Panc1 (cell line): ENCODE measurements around the gene ZNF580.

ENCODE experiments used
- POLR2AphosphoS5 ChIP-seq: IDR thresholded peaks from 2 replicates; pipeline ENCODE4 v1.6.1; 2012; ENCODE audit warnings: mild to moderate bottlenecking, low read depth, low read length, moderate library complexity
- TF ChIP-seq, protein P1 (sequence below): fragments of 450-650 bp; IDR thresholded peaks from 2 replicates; pipeline ENCODE4 v1.5.1; 2017; ENCODE audit warnings: mild to moderate bottlenecking

DNA sequence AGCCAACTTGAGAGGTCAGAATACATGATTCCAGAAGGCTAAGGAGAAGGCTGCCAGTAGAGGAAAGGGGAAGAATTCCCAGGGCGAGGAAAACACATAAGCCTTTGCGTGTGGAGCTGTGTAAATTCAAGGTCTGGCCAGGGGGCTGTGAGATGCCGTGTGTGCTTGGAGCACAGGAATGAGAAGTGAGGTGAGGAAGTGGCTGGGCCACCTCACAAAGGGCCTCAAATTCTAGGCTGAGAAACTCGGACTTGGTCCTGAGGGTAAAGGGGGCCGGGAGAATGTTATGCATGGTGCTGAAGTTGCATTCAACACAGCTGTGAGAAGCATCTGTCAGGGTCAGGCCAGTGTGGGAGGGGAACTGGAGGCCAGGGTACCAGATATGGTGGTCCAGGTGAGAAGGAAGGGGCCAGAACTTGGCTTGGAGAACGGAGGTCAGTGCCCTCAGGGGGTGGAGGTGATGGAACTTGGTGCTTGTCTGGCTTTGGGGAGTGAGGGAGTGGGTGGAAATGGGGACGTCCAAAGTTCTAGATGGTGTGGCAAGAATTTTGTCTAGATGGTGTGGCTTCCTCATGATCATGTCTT lies 4.9 kb upstream of the ZNF580 start:
- TF ChIP-seq, protein P1, sequence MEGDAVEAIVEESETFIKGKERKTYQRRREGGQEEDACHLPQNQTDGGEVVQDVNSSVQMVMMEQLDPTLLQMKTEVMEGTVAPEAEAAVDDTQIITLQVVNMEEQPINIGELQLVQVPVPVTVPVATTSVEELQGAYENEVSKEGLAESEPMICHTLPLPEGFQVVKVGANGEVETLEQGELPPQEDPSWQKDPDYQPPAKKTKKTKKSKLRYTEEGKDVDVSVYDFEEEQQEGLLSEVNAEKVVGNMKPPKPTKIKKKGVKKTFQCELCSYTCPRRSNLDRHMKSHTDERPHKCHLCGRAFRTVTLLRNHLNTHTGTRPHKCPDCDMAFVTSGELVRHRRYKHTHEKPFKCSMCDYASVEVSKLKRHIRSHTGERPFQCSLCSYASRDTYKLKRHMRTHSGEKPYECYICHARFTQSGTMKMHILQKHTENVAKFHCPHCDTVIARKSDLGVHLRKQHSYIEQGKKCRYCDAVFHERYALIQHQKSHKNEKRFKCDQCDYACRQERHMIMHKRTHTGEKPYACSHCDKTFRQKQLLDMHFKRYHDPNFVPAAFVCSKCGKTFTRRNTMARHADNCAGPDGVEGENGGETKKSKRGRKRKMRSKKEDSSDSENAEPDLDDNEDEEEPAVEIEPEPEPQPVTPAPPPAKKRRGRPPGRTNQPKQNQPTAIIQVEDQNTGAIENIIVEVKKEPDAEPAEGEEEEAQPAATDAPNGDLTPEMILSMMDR: no peak
- no peak for TF ChIP-seq POLR2AphosphoS5
